COLO668 (cell line): Measurements from ENCODE around the gene TM4SF18.
A peak's percentile ranks its signal among the peaks of the same experiment; 100 is the strongest.

Experiments used
- DNase-seq: peaks from one replicate; lab custom pipeline; 2025; ENCODE audit not compliant: unreplicated experiment; lab: John Stamatoyannopoulos, UW

TM4SF18 gene

GRCh38 chr3:149331396-149331795, 2.0 kb downstream of the TM4SF18 start:
- DNase-seq: no peak

- no peak for DNase-seq
Measured at GRCh38 chr3:149330609-149331331, 2.7 kb downstream of the TM4SF18 start.

GRCh38 chr3:149327156-149327555, 6.3 kb downstream of the TM4SF18 start:
- no peak for DNase-seq

DNA sequence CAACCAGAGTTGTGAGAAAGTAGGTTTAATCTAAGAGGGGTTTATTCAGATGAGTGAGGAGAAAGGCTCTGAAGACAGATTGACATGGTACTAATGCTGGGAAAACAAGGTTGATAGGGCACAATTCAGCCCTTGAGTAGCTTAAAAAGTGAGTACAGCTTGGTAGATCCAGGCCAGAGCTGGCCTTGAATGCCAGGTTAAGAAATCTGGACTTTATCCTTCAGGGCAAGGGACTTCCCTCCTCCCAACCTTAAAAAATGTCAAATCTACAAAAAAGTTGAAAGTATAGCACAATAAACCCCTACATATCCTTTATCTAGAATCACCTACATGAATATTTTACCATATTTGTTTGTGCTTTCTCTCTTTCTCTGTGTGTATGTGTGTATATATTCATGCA, 7.9 kb downstream of the TM4SF18 start:
- DNase-seq: no peak

GRCh38 chr3:149324332-149324731, 9.1 kb downstream of the TM4SF18 start:
- DNase-seq: no peak

DNA sequence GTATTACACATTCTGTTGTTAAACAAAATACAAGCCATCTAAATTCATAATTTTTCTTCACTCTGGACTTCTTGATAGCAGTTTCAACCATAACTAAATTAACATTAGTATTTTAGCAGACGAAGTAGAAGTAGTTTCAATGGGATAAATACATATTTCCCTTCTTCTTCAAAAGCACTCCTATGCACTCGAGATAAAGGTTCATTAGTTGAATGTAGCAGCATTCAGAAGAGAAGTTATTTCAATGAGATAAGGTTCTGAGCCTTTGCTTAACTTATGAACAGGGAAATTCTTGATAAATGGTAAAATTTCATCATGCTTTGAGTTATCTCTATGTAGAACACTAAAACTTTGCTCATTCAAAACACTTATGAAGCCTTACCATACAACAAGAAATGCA, 11.8 kb downstream of the TM4SF18 start:
- DNase-seq: no peak

- DNase-seq: no peak
Measured at GRCh38 chr3:149321136-149321535, 12.3 kb downstream of the TM4SF18 start.

- peak; percentile 12 for DNase-seq
Measured at GRCh38 chr3:149319750-149320149, 13.7 kb downstream of the TM4SF18 start.

DNA sequence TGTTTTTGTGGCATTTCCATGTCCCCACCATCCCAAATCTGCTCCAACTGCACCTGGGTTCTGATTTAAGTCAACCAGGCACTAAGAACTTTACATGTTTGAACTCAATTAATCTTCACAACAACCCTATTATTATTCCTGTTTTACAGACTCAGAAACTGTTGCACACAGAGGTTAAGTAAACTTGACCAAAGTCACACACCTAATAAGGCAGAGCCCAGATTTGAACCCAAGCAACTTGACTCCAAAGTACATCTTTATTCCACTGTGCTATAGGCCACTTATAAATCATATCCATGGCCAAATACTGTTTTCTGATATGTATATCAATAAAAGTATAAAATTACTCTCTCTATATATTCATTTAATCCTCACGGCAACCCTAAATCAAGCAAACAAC, 16.4 kb downstream of the TM4SF18 start:
- DNase-seq: no peak

GRCh38 chr3:149316437-149316836, 17.0 kb downstream of the TM4SF18 start:
- no peak for DNase-seq

GRCh38 chr3:149315694-149316093, 17.7 kb downstream of the TM4SF18 start:
- DNase-seq: no peak

DNA sequence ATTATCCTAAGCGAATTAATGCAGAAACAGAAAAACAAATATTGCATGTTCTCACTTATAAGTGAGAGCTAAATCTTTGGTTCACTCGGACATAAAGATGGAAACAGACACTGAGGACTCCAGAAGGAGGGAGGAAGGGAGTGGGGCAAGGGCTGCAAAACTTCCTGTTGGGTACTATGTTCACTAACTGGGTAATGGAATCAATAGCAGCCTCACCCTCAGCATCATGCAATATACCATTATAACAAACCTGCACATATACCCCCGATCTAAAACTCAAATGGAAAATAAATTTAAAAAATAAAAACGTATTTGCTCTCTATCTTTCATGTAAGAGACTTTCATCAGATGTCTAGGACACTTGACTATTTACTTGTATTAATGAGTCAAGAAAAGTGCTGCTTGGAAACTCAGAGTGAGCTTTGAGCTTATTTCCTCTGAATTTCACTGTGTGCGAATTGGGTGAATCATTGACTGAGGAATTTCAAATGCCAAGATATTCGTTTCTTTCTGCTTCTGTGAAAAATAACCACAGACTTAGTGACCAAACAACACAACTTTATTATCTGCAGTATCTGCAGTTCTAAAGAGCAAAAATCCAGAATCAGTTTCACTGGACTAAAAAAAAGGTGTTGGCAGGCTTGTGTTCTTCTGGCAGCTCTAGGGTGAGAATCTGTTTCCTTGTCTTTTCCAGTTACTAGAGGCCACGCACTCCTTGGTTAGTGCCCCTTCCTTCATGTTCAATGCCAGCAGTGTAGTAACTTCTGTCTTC, 18.4 kb downstream of the TM4SF18 start:
- DNase-seq: no peak

GRCh38 chr3:149313542-149313941, 19.9 kb downstream of the TM4SF18 start:
- DNase-seq: no peak

DNA sequence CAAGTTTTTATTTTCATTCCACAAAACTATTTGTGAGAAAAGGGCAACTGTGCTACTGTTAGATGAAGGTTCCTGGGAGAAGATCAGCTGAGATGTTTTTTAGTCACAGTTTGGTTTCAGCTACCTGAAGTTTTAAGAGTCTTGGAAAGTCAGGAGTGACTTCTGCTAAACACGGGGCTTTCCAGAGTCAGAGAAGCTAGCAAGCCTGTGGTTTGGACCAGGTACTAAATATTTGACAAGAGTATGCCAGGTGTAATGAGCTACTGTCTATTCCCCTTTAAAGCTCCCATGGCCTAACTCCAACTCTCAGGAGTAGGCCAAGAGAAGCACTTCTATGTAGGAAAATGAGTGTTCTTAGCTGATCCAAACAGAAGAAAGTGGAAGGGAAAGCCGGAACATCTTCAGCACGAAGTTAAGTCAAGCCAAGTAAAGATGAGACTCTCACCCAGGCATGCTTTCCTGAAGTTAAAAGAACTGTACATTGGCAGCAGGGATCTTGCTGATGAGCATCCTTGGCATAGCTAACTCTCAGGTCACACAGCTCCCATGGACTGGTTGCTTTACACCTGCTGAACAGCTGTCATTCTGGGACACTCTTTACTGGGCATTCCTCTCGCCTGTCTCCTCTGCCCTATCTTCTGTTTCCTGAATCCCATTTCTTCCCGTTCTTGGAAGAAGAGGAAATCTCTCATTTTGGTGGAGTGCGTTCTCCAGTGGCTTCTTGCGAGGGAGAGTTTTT, 22.5 kb downstream of the TM4SF18 start:
- no peak for DNase-seq

- DNase-seq: no peak
Measured at GRCh38 chr3:149307435-149307783, 26.0 kb downstream of the TM4SF18 start.

GRCh38 chr3:149306751-149307434, 26.5 kb downstream of the TM4SF18 start:
- DNase-seq: no peak

- DNase-seq: no peak
Measured at GRCh38 chr3:149305376-149305775, 28.1 kb downstream of the TM4SF18 start.

DNA sequence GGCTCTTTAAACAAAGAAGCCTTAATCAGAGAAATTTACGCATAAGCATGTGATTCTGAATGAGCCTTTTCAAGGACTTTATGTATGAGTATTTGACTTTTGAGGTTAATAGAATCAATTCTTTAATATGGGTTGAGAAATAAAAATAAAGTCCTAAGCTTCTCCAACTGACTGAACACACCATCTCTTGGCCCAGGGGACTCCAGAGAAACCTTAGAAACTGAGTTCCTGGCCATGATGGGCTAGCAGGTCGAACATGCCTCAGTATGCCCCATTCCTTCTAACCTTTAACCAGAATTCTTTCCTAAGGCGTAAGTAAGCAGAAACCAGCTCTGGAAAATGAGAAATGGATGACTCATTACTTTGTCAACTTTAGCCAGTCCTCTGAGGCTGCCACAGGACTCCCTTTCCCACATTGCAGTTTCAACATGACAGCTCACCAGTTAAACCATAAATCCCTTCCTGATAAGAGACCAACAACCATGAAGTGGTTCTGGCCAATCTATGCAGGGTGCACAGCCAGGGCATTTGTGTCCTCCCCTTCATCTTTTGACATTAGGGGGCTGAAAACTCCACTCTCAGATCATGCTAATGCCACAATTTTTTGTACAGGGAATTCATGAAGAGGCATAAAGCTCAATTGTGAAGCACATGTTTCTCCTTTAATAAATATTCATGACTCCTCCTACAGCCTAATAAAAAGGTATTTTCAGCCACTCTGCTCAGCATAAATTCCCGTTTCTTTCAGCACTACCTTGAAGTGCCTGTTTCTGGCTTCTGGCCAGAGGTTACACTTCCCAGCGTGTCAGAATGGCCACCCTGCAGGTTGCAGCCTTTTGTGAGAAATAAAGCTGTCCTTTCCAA, 33.3 kb downstream of the TM4SF18 start:
- peak; percentile 19 for DNase-seq

- DNase-seq: no peak
Measured at GRCh38 chr3:149296972-149297371, 36.5 kb downstream of the TM4SF18 start.

- no peak for DNase-seq
Measured at GRCh38 chr3:149292666-149293065, 40.8 kb downstream of the TM4SF18 start.
